LNCaP clone FGC (cell line): ENCODE measurements around the gene CORO2B.

Experiments
- DNase-seq: peaks from one replicate; pipeline ENCODE4 v3.0.0-alpha.2; 2011; ENCODE audit warnings: low read depth
- H3K4me3 ChIP-seq: 2 replicates; pipeline ENCODE4 v1.5.1; 2011; ENCODE audit warnings: mild to moderate bottlenecking, low read depth, low read length, control low read depth
- CTCF ChIP-seq: IDR thresholded peaks from 2 replicates; pipeline ENCODE4 v1.5.1; 2012; ENCODE audit warnings: mild to moderate bottlenecking; ENCODE audit not compliant: control insufficient read depth, insufficient read depth; ENCODE audit errors: extremely low read depth

The CORO2B gene

GRCh38 chr15:68696414-68697363 is 117.9 kb downstream of the CORO2B start:
- no peak overlapping the region for H3K4me3 ChIP-seq
- no peak for DNase-seq
- TF ChIP-seq CTCF: no peak

DNA sequence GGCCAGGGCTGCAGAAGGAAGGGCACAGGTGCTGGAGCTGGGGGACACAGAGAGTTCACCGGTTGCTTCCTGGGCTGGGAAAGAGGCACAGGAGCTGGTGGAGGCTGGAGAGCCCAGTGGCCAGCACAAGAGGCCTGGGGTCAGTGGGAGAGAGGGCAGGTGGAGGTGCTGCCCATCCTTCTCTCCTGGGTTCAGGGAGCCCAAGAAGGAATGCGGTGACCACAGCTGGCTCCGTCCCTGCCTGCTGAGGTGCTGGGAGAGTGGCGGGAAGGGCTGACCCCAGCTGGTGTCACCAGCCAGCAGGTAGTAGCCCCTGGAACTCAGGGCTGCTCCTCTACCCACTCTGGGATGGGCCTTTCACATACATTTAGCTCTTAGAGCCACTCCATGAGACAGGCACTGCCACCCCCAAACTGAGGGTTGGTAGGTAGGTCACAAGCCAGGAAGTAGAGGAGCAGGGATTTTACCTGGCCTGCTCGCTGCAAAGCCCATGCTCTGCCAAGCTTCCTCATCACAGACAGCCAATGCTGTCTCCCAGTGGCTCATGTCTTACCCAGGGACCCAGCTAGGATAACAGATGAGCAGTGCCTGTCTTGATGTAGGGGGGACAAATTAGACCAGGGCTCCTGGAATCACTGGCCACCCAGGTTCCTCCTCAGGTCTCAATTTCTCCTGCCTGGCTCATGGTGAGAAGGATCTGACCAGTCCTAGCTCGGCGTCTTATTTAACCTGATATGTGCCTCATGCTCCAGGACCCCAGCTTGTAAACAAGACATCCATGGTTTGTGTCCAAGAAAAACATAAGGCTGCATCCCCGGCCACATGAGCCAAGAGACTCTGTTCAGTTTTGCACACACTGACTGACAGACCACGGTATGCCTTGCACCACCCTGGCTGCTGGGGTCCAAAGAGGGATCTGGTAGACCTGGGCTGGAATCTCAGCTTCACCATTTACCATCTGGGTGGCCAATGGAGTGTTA is 119.2 kb downstream of the CORO2B start:
- TF ChIP-seq CTCF: no peak
- no peak for DNase-seq

GRCh38 chr15:68698708-68699107 is 119.9 kb downstream of the CORO2B start:
- DNase-seq: no peak
- no peak for TF ChIP-seq CTCF
- no peak overlapping the region for H3K4me3 ChIP-seq

More for the DNA sequence above, 119.2 kb downstream of the CORO2B start:
- H3K4me3 ChIP-seq: no peak overlapping the region

DNA sequence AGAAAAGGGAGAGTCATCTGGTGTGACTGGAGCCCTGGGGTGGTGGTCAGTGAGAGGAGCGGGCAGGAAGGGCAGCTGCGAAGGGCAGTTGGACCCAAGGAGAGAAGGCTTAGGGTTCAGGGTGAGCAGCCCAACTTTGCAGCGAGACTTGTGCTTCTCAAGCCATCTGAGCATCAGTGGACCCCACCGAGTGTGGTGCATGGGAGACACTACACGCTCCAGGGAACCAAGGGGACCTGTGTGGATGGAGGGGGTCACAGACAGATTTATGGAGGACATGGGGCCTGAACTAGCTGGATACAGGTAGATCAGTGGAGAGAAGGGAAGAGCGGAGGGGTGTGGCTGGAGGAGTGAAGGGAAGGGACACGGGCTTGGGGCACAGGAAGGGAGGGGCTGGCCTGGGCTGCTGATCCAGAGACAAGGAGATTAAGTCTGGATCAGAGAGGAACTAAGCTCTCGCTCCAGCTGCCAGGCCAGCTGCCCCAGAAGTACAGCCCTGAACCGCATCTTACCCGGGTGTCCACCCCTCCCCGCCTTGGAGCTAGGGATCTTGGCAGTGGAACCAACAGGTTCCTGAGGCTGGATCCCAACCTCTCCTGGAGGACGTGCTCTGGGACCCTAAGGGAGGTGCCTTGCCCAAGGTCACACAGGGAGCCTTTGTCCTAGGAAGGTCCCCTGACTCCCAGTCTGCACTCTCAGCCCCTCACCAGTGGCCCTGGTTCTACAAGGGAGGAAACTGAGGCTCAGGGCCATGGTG is 120.5 kb downstream of the CORO2B start:
- no peak overlapping the region for H3K4me3 ChIP-seq
- TF ChIP-seq CTCF: no peak
- DNase-seq: no peak

DNA sequence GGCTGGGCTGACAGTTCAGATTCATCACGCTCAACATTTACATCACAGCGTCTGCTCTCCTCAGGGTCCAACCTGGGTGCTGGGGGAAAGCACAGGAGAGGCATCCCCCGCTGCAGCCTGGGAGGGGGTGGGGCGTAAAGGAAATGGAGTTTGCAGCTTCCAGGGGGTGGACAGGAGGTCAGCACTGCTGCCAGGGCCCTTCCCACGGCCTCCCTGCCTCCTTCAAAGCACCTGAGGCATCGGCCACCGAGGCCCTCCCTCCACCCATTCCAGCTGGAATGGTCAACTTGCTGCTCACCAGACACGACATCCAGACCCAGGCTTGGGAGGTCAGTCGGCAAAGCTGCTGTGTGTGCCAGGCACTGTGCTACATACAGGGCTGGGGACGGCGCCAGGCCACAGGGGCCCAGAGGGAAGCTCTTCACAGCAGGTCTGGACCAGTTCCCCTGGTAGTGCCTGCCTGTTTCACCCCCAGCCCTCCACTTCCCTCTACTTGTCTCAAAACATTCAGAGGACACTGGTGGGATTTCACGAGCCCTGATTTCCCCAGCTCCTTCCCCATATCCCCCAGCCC is 121.2 kb downstream of the CORO2B start:
- DNase-seq: no peak
- no peak for TF ChIP-seq CTCF
- no peak overlapping the region for H3K4me3 ChIP-seq
